Retinal pigment epithelial cell (primary cell): ENCODE measurements around the gene IST1.
"Not testable (repeated sequence)": the region's sequence is repeated elsewhere in the genome, so short reads cannot be mapped to it uniquely, and the experiment has no call there.

Experiments used
- DNase-seq: peaks from one replicate; pipeline ENCODE4 v3.0.0-alpha.2; 2010; ENCODE audit warnings: low read depth
- H3K4me3 ChIP-seq: 2 replicates; pipeline ENCODE4 v1.5.1; 2011; ENCODE audit warnings: mild to moderate bottlenecking, low read length, control low read depth, moderate library complexity
- TF ChIP-seq, protein P1 (sequence below): conservative IDR thresholded peaks from 2 replicates; pipeline ENCODE4 v1.5.1; 2011; ENCODE audit warnings: low read depth, low read length, control low read depth, inconsistent platforms

The IST1 gene

GRCh38 chr16:71902656-71903365 lies 7.5 kb downstream of the IST1 start:
- H3K4me3 ChIP-seq = no peak overlapping the region
- TF ChIP-seq, protein P1, sequence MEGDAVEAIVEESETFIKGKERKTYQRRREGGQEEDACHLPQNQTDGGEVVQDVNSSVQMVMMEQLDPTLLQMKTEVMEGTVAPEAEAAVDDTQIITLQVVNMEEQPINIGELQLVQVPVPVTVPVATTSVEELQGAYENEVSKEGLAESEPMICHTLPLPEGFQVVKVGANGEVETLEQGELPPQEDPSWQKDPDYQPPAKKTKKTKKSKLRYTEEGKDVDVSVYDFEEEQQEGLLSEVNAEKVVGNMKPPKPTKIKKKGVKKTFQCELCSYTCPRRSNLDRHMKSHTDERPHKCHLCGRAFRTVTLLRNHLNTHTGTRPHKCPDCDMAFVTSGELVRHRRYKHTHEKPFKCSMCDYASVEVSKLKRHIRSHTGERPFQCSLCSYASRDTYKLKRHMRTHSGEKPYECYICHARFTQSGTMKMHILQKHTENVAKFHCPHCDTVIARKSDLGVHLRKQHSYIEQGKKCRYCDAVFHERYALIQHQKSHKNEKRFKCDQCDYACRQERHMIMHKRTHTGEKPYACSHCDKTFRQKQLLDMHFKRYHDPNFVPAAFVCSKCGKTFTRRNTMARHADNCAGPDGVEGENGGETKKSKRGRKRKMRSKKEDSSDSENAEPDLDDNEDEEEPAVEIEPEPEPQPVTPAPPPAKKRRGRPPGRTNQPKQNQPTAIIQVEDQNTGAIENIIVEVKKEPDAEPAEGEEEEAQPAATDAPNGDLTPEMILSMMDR = no peak
- no peak for DNase-seq

DNA sequence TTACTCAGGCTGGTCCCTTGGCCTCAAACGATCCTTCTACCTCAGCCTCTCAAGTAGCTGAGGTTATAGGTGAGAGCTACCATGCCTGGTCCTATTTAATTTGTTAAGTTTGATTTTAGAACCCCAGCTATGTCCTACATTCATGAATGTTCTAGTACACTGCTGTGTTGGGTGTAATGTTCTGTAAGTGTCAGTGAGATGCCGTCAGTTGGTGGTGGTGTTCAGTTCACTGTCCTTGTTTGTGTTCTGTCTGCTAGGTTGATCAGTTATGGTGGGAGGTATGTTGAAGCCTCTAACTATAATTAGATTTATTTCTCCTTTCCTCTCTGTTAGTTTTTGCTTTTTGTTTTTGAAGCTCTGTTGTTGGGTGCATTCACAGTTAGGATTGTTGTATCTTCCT lies 8.3 kb downstream of the IST1 start:
- TF ChIP-seq, protein P1 = no peak
- H3K4me3 ChIP-seq = no peak overlapping the region
- DNase-seq = no peak

DNA sequence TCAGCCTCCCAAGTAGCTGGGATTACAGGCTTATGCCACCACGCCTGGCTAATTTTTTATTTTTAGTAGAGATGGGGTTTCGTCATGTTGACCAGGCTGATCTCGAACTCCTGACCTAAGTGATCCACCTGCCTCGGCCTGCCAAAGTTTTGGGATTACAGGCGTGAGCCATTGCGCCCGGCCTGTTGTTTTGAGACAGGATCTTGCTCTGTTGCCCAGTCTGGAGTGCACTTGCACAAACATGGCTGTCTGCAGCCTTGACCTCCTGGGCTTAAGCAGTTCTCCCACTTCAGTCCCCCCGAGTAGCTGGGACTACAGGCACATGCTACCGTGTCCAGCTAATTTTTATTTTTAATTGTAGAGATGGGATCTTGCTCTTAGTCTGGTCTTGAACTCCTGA lies 8.9 kb downstream of the IST1 start:
- DNase-seq = no peak
- no peak overlapping the region for H3K4me3 ChIP-seq
- TF ChIP-seq, protein P1 = no peak

DNA sequence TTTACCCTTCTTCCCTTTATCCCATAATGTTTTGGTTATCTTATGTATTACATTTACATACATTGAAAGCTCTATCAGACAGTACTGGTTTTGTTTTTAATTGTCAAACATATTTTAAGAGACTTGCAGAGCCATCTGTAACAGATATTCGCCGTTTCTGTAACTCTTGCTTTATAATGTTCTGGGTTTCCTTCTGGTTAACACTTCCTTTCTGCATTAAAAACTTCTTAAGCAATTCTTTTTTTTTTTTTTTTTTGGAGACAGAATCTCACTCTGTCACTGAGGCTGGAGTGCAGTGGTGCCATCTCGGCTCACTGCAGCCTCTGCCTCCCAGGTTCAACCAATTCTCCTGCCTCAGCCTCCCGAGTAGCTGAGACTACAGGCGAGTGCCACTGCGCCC lies 10.4 kb downstream of the IST1 start:
- H3K4me3 ChIP-seq, DNase-seq: not testable (repeated sequence)

DNA sequence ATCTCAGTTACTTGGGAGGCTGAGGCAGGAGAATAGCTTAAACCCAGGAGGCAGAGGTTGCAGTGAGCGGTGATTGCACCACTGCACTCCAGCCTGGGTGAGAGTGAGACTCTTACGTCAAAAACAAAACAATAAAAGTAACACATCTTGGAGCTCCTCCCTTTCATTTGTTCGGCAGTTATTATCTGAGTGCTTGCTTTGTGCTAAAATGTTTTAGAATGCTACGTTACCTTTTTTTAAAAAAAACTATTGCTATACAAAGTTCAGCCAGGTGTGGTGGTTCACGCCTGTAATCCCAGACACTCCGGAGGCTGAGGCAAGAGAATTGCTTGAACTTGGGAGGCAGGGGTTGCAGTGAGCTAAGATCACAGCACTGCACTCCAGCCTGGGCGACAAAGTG lies 15.8 kb downstream of the IST1 start:
- TF ChIP-seq, protein P1 = no peak
- DNase-seq = no peak
- no peak overlapping the region for H3K4me3 ChIP-seq

DNA sequence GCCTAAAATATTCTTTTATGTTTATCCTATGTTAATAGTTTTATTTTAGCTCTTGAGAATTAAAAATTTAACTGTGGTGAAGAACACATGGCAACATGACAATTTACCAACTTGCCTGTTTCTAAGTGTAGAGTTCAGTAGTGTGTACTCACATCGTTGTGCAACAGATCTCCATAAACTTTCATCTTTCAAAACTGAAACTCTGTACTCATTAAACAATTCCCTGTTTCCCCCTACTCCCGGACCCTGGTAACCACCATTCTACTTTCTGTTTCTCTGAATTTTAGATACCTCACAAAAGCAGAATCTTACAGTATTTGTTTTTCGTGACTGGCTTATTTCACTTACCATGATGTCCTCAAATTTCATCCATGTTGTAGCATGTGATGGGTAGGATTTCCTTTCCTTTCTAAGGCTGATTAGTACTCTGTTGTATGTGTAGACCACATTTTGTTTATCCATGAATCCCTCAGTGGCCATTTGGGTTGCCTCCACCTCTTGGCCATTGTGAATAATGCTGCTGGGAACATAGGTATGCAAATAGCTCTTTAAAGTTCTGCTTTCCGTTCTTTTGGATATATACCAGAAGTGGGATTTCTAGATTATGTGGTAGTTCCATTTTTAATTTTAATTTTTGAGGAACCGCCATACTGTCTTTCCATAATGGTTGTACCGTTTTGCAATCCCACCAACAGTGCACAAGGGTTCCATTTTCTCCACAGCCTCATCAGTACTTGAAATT lies 17.4 kb downstream of the IST1 start:
- H3K4me3 ChIP-seq = no peak overlapping the region
- no peak for DNase-seq
- TF ChIP-seq, protein P1 = no peak

DNA sequence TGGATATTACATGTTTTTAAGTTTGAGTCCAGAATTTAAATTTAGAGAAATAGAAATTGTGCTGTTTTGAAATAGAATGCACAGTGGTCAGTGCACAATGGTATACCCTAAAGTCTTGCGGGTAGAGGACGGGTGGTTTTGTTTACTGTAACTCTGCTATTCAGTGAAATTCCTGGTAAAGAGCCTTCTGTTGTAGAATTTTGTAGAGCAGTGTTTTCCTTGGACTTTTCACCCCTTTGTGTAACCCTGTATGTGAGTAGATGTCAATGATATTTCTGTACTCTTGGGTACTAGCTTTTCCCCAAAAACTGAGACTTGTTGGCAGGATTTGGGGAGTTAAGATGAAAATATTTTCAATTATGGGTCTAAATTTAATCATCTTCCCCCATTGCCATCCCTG lies 19.5 kb downstream of the IST1 start:
- no peak overlapping the region for H3K4me3 ChIP-seq
- no peak for DNase-seq
- TF ChIP-seq, protein P1 = no peak
